GM23338 (cell line): ENCODE results near the gene RAP1GAP2. TPM values are rescaled to one million over a fixed set of nuclear protein-coding genes. Genes with fewer than 3 reads are reported as not detected.

Experiments
- ATAC-seq: fragments of 200-7000 bp; cut with Tn5 transposase; 3 replicates; pipeline ENCODE4 v1.9.1; 2020
- DNase-seq: peaks from one replicate; pipeline ENCODE4 v3.0.0-alpha.2; 2015; ENCODE audit warnings: low spot score
- H2AFZ ChIP-seq: fragments of 200-600 bp; sonication (generic); 2 replicates; pipeline ENCODE4 v1.8.0; 2016; ENCODE audit warnings: antibody characterized with exemption, mild to moderate bottlenecking, moderate library complexity
- H3F3A ChIP-seq: fragments of 200-600 bp; sonication (generic); replicated peaks from 2 replicates; pipeline ENCODE4 v1.8.0; 2017; ENCODE audit warnings: antibody characterized with exemption, mixed run types, low read depth
- H3K27ac ChIP-seq: fragments of 200-600 bp; sonication (generic); 2 replicates; pipeline ENCODE4 v1.6.1; 2016; ENCODE audit warnings: low read depth
- H3K27me3 ChIP-seq: fragments of 200-600 bp; sonication (generic); 2 replicates; pipeline ENCODE4 v1.8.0; 2016; ENCODE audit warnings: mild to moderate bottlenecking, mixed run types, moderate library complexity; ENCODE audit not compliant: insufficient read depth
- H3K36me3 ChIP-seq: fragments of 200-600 bp; sonication (generic); 2 replicates; pipeline ENCODE4 v1.8.0; 2016; ENCODE audit warnings: mild to moderate bottlenecking; ENCODE audit not compliant: insufficient read depth
- H3K4me1 ChIP-seq: fragments of 200-600 bp; sonication (generic); 2 replicates; pipeline ENCODE4 v1.8.0; 2016; ENCODE audit warnings: mild to moderate bottlenecking, moderate library complexity; ENCODE audit not compliant: insufficient read depth
- H3K4me2 ChIP-seq: fragments of 200-600 bp; sonication (generic); 2 replicates; pipeline ENCODE4 v1.7.1; 2017; ENCODE audit warnings: mixed run types
- H3K4me3 ChIP-seq: fragments of 200-600 bp; sonication (generic); 2 replicates; pipeline ENCODE4 v1.6.1; 2016; ENCODE audit warnings: mixed run types
- H3K79me2 ChIP-seq: fragments of 200-600 bp; sonication (generic); replicated peaks from 2 replicates; pipeline ENCODE4 v1.8.0; 2017; ENCODE audit warnings: mild to moderate bottlenecking; ENCODE audit not compliant: insufficient read depth
- H3K9me2 ChIP-seq: fragments of 200-600 bp; sonication (generic); 2 replicates; pipeline ENCODE4 v1.8.0; 2017; ENCODE audit not compliant: insufficient read depth
- H4K20me1 ChIP-seq: fragments of 200-600 bp; sonication (generic); replicated peaks from 2 replicates; pipeline ENCODE4 v1.8.0; 2017; ENCODE audit warnings: mild to moderate bottlenecking; ENCODE audit not compliant: insufficient read depth
- H3K27ac Mint-ChIP-seq: 2 replicates; pipeline ENCODE4 v1.8.0; 2020; ENCODE audit warnings: inconsistent platforms, mild to moderate bottlenecking, moderate library complexity, mixed read lengths
- H3K27me3 Mint-ChIP-seq: 3 replicates; pipeline ENCODE4 v1.8.0; 2022; ENCODE audit warnings: low read depth, mild to moderate bottlenecking, moderate library complexity, mixed read lengths, inconsistent platforms; ENCODE audit not compliant: insufficient read depth, poor library complexity
- H3K36me3 Mint-ChIP-seq: 3 replicates; pipeline ENCODE4 v1.8.0; 2021; ENCODE audit warnings: low read depth, mild to moderate bottlenecking, inconsistent platforms, moderate library complexity, mixed read lengths
- H3K4me1 Mint-ChIP-seq: 3 replicates; pipeline ENCODE4 v1.8.0; 2020; ENCODE audit warnings: mild to moderate bottlenecking, inconsistent platforms, mixed read lengths
- H3K4me3 Mint-ChIP-seq: 3 replicates; pipeline ENCODE4 v1.8.0; 2021; ENCODE audit warnings: moderate library complexity, mild to moderate bottlenecking, inconsistent platforms, mixed read lengths
- H3K9me3 Mint-ChIP-seq: 3 replicates; pipeline ENCODE4 v1.8.0; 2020; ENCODE audit warnings: moderate library complexity, mild to moderate bottlenecking, inconsistent platforms, mixed read lengths
- CREB1 ChIP-seq: fragments of 250-450 bp; sonication (Bioruptor Pico); IDR thresholded peaks from 2 replicates; pipeline ENCODE4 v1.5.0; 2020; ENCODE audit warnings: low read depth, mild to moderate bottlenecking, moderate library complexity
- ETS1 ChIP-seq: IDR thresholded peaks from 2 replicates; pipeline ENCODE4 v1.6.1; 2016; ENCODE audit warnings: antibody characterized with exemption
- EZH2 ChIP-seq: fragments of 200-600 bp; sonication (generic); IDR thresholded peaks from one replicate; pipeline ENCODE4 v1.8.0; 2017; ENCODE audit warnings: antibody characterized with exemption, mild to moderate bottlenecking, low read depth; ENCODE audit not compliant: unreplicated experiment
- ZNF331 ChIP-seq: fragments of 250-450 bp; sonication (Bioruptor Pico); IDR thresholded peaks from 2 replicates; pipeline ENCODE4 v1.5.0; 2020; ENCODE audit warnings: low read depth, mild to moderate bottlenecking, moderate library complexity
- ZNF462 ChIP-seq: fragments of 250-450 bp; sonication (Bioruptor Pico); IDR thresholded peaks from 2 replicates; pipeline ENCODE4 v1.5.0; 2020; ENCODE audit warnings: mild to moderate bottlenecking, moderate library complexity
- polyA plus RNA-seq: library from polyadenylated mRNA; unstranded; fragments of >200 nt; fragmentation: Nextera tagmentation; extraction: Ambion mirVana; gene quantifications from 2 replicates; pipeline ENCODE4 v1.2.1, GENCODE V29; 2016
- total RNA-seq: library from RNA; depleted of rRNA; stranded (reverse); fragments of >200 nt; shearing (Covaris generic); gene quantifications from 2 replicates; pipeline ENCODE4 v1.2.3, GENCODE V29; 2014

RAP1GAP2 gene
- total and polyA plus RNA-seq, 2 experiments from 2014 or later, result 17.8 to 46.1 TPM

DNA sequence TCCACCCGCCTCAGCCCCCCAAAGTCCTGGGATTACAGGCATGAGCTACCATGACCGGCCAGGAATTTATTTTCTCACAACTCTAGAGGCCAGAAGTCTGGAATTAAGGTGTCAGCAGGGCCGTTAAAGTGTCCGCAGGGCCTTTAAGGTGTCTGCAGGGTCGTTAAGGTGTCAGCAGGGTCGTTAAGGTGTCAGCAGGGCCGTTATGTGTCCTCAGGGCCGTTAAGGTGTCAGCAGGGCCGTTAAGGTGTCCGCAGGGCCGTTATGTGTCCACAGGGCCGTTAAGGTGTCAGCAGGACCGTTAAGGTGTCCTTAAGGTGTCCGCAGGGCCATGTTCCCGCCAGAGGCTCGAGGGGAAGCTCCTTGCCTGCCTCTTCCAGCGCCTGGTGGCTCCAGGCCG, 125.2 kb downstream of the RAP1GAP2 start:
- H3K4me1 ChIP-seq, result peaks cover 20% of the 10 kb centered on the region
- no peak overlapping the region for H2AFZ ChIP-seq
- Mint-ChIP-seq H3K27ac (no peak overlapping the region), H3K9me3 (no peaks in the 10 kb centered on the region), H3K4me3 (no peak overlapping the region), H3K27me3 (peaks cover 16% of the 10 kb centered on the region), H3K4me1 (peaks cover 35% of the 10 kb centered on the region), H3K36me3 (peaks cover 8% of the 10 kb centered on the region)
- no peak for DNase-seq
- H4K20me1 ChIP-seq, result peaks cover 12% of the 10 kb centered on the region
- H3K79me2 ChIP-seq, result peaks cover 97% of the 10 kb centered on the region
- H3K27ac ChIP-seq, result no peak overlapping the region; the same call in 1 of the 2 replicates
- no peak for ATAC-seq
- H3F3A ChIP-seq, result no peaks in the 10 kb centered on the region
- H3K36me3 ChIP-seq, result no peaks in the 10 kb centered on the region
- H3K4me3 ChIP-seq, result no peak overlapping the region
- no peak overlapping the region for H3K4me2 ChIP-seq
- H3K27me3 ChIP-seq, result no peaks in the 10 kb centered on the region
- no peaks in the 10 kb centered on the region for H3K9me2 ChIP-seq
- no peak for TF ChIP-seq ETS1

- Mint-ChIP-seq H3K4me3 (peak overlapping the region; percentile 44), H3K27ac (no peak overlapping the region), H3K4me1 (peaks cover 35% of the 10 kb centered on the region), H3K9me3 (no peaks in the 10 kb centered on the region), H3K36me3 (peaks cover 17% of the 10 kb centered on the region), H3K27me3 (peaks cover 20% of the 10 kb centered on the region)
- peak overlapping the region; percentile 3; the same call in 1 of the 2 replicates for H3K4me3 ChIP-seq
- H3F3A ChIP-seq, result no peaks in the 10 kb centered on the region; the same call in 1 of the 2 replicates
- H3K79me2 ChIP-seq, result peaks cover 71% of the 10 kb centered on the region
- no peaks in the 10 kb centered on the region for H3K9me2 ChIP-seq
- no peaks in the 10 kb centered on the region for H3K36me3 ChIP-seq
- peak overlapping the region; percentile 25 for H3K4me2 ChIP-seq
- DNase-seq, result peak; percentile 73
- TF ChIP-seq CREB1 (CRISPR knock-in tag), result peak; percentile 87
- TF ChIP-seq EZH2, result no peak
- ATAC-seq, result peak; percentile 56
- peaks cover 18% of the 10 kb centered on the region; the same call in 1 of the 2 replicates for H4K20me1 ChIP-seq
- no peaks in the 10 kb centered on the region for H3K27me3 ChIP-seq
- H3K4me1 ChIP-seq, result peaks cover 13% of the 10 kb centered on the region
- no peak overlapping the region for H3K27ac ChIP-seq
- no peak overlapping the region for H2AFZ ChIP-seq
These were observed 128.0 kb downstream of the RAP1GAP2 start for GRCh38 chr17:2924211-2924610.

DNA sequence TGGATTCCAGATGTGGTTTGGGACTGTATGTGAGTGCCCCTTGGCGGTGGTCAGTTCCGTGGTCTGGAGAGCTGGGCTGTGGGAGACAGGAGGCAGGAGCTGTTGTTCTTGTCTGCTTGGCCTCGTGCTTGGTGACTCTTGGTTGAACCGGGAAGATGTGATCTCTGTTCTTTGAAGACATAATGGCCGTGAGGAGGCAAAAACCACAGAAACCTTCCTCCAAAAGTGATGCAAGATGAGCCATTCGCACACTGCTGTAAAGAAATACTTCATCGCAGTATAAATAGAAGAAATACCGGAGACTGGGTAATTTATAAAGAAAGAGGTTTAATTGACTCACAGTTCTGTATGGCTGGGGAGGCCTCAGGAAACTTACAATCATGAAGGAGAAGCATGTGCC, 128.8 kb downstream of the RAP1GAP2 start:
- H3F3A ChIP-seq, result peaks cover 6% of the 10 kb centered on the region; the same call in 1 of the 2 replicates
- no peak overlapping the region for H3K27ac Mint-ChIP-seq
- TF ChIP-seq ZNF462 (CRISPR knock-in tag), result no peak
- TF ChIP-seq CREB1 (CRISPR knock-in tag), result no peak
- no peak for TF ChIP-seq ZNF331 (CRISPR knock-in tag)

More for the DNA sequence above, 128.8 kb downstream of the RAP1GAP2 start:
- H3K27ac ChIP-seq, result peak overlapping the region; percentile 66; the same call in 1 of the 2 replicates
- ATAC-seq (no peak), DNase-seq (no peak)
- no peaks in the 10 kb centered on the region for H3K27me3 ChIP-seq
- peaks cover 16% of the 10 kb centered on the region for H3K4me1 ChIP-seq
- H3K27me3 Mint-ChIP-seq, result peaks cover 20% of the 10 kb centered on the region
- peaks cover 18% of the 10 kb centered on the region; the same call in 1 of the 2 replicates for H4K20me1 ChIP-seq
- no peaks in the 10 kb centered on the region for H3K36me3 ChIP-seq
- no peaks in the 10 kb centered on the region for H3K9me2 ChIP-seq
- H3K4me1 Mint-ChIP-seq, result peaks cover 39% of the 10 kb centered on the region
- no peak overlapping the region for H2AFZ ChIP-seq
- H3K9me3 Mint-ChIP-seq, result no peaks in the 10 kb centered on the region
- no peak overlapping the region for H3K4me2 ChIP-seq
- H3K36me3 Mint-ChIP-seq, result peaks cover 17% of the 10 kb centered on the region
- no peak overlapping the region for H3K4me3 ChIP-seq
- peaks cover 63% of the 10 kb centered on the region for H3K79me2 ChIP-seq
- no peak overlapping the region for H3K4me3 Mint-ChIP-seq
